ENCODE measurements around the gene SYT17. TPM values are rescaled to one million over a fixed set of nuclear protein-coding genes. Genes with fewer than 3 reads are reported as not detected.

SYT17 gene
- total RNA-seq, 1 experiment from 2014 or later, result 4.2 TPM

DNA sequence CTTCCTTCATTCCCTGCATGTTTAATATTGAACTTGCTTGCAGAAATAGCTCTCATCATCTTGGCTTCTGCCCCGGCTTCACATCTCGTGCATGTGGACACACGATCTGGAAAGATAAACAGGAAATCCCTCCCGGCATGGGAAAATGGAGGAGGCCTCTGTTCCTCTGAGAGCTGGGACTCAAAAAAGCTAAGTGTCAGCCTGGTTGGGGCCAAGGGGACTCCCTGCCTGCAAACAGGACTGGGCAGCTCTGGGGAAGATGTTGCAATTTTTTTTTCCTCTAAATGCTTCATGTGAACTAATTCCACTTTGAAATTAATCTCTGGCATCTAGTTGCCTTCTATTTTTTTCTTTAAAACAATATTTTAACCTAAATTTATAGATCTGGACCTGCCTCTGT is 29.4 kb upstream of the SYT17 start:
- no peak overlapping the region for H3K4me3 Mint-ChIP-seq (ENCODE audit: unreplicated experiment)

GRCh38 chr16:19139436-19140091 is 28.5 kb upstream of the SYT17 start:
- no peaks in the 10 kb centered on the region for H3K36me3 ChIP-seq (ENCODE audit: control insufficient read depth, insufficient read depth, low read length)
- H3K27me3 ChIP-seq (replicated peaks; ENCODE audit: control insufficient read depth, insufficient read depth, low read length), result no peaks in the 10 kb centered on the region
- ChIA-PET CTCF (no interaction called here), POLR2A (no interaction called here)
- no peak overlapping the region for H3K4me3 Mint-ChIP-seq (ENCODE audit: unreplicated experiment)
- H3K27ac Mint-ChIP-seq (ENCODE audit: unreplicated experiment), result no peak overlapping the region
- TF ChIP-seq, protein P1, sequence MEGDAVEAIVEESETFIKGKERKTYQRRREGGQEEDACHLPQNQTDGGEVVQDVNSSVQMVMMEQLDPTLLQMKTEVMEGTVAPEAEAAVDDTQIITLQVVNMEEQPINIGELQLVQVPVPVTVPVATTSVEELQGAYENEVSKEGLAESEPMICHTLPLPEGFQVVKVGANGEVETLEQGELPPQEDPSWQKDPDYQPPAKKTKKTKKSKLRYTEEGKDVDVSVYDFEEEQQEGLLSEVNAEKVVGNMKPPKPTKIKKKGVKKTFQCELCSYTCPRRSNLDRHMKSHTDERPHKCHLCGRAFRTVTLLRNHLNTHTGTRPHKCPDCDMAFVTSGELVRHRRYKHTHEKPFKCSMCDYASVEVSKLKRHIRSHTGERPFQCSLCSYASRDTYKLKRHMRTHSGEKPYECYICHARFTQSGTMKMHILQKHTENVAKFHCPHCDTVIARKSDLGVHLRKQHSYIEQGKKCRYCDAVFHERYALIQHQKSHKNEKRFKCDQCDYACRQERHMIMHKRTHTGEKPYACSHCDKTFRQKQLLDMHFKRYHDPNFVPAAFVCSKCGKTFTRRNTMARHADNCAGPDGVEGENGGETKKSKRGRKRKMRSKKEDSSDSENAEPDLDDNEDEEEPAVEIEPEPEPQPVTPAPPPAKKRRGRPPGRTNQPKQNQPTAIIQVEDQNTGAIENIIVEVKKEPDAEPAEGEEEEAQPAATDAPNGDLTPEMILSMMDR (IDR thresholded peaks at IDR 0.05; ENCODE audit: insufficient read depth in 1 of 2, low read depth in 1 of 2, low read length in 1 of 2, severe bottlenecking in 1 of 2, unreplicated experiment in 1 of 2), result no peak
- H3K9me3 Mint-ChIP-seq (ENCODE audit: unreplicated experiment), result no peaks in the 10 kb centered on the region
- BruUV-seq (replicated peaks), result no TSS peak
- intact Hi-C loops (cut with micrococcal nuclease; ENCODE audit: unreplicated experiment), result loop anchor here (2.0 kb wide), 1 partner anchor 25 kb away; no protein-coding TSS in a partner anchor
- H3K27me3 Mint-ChIP-seq (ENCODE audit: insufficient read depth, unreplicated experiment), result no peaks in the 10 kb centered on the region
- DNase-seq, result no peak
- H3K4me1 ChIP-seq, result peaks cover 16% of the 10 kb centered on the region
- no peaks in the 10 kb centered on the region for H3K36me3 Mint-ChIP-seq (ENCODE audit: insufficient read depth, unreplicated experiment)
- peaks cover 11% of the 10 kb centered on the region for H3K4me1 Mint-ChIP-seq (ENCODE audit: low read depth, unreplicated experiment)
- H3K9me3 ChIP-seq, result no peaks in the 10 kb centered on the region
- no peak overlapping the region for H3K4me3 ChIP-seq (ENCODE audit: low read depth, low read length)

More for the DNA sequence above, 29.4 kb upstream of the SYT17 start:
- peak in 1 of 2 experiments; percentile 6 for DNase-seq
- Histone ChIP-seq H3K27me3 (replicated peaks; ENCODE audit: control insufficient read depth, insufficient read depth, low read length) (no peaks in the 10 kb centered on the region), H3K36me3 (ENCODE audit: control insufficient read depth, insufficient read depth, low read length) (no peaks in the 10 kb centered on the region), H3K9me3 (no peaks in the 10 kb centered on the region), H3K4me3 (ENCODE audit: low read depth, low read length) (no peak overlapping the region), H3K4me1 (peaks cover 16% of the 10 kb centered on the region)
- no peaks in the 10 kb centered on the region for H3K9me3 Mint-ChIP-seq (ENCODE audit: unreplicated experiment)
- H3K4me1 Mint-ChIP-seq (ENCODE audit: low read depth, unreplicated experiment), result peaks cover 11% of the 10 kb centered on the region
- POLR2A ChIA-PET, result no interaction called here
- no peak overlapping the region for H3K27ac Mint-ChIP-seq (ENCODE audit: unreplicated experiment)
- CTCF ChIA-PET, result no interaction called here
- intact Hi-C loops (cut with micrococcal nuclease; ENCODE audit: unreplicated experiment), result loop anchor here (2.0 kb wide), 1 partner anchor 26 kb away; no protein-coding TSS in a partner anchor
- no TSS peak for BruUV-seq (replicated peaks)
- TF ChIP-seq, protein P1 (IDR thresholded peaks at IDR 0.05; ENCODE audit: insufficient read depth in 1 of 2, low read depth in 1 of 2, low read length in 1 of 2, severe bottlenecking in 1 of 2, unreplicated experiment in 1 of 2), result no peak
- no peaks in the 10 kb centered on the region for H3K27me3 Mint-ChIP-seq (ENCODE audit: insufficient read depth, unreplicated experiment)
- H3K36me3 Mint-ChIP-seq (ENCODE audit: insufficient read depth, unreplicated experiment), result no peaks in the 10 kb centered on the region

- no peaks in the 10 kb centered on the region for H3K36me3 ChIP-seq (ENCODE audit: control insufficient read depth, insufficient read depth, low read length)
- CTCF ChIA-PET, result no interaction called here
- TF ChIP-seq, protein P1 (IDR thresholded peaks at IDR 0.05; ENCODE audit: insufficient read depth in 1 of 2, low read depth in 1 of 2, low read length in 1 of 2, severe bottlenecking in 1 of 2, unreplicated experiment in 1 of 2), result no peak
- Mint-ChIP-seq H3K4me3 (ENCODE audit: unreplicated experiment) (no peak overlapping the region), H3K4me1 (ENCODE audit: low read depth, unreplicated experiment) (peaks cover 11% of the 10 kb centered on the region), H3K27me3 (ENCODE audit: insufficient read depth, unreplicated experiment) (peaks cover 3% of the 10 kb centered on the region), H3K9me3 (ENCODE audit: unreplicated experiment) (no peaks in the 10 kb centered on the region), H3K36me3 (ENCODE audit: insufficient read depth, unreplicated experiment) (no peaks in the 10 kb centered on the region), H3K27ac (ENCODE audit: unreplicated experiment) (no peak overlapping the region)
- H3K9me3 ChIP-seq, result no peaks in the 10 kb centered on the region
- no peaks in the 10 kb centered on the region for H3K27me3 ChIP-seq (replicated peaks; ENCODE audit: control insufficient read depth, insufficient read depth, low read length)
- peaks cover 14% of the 10 kb centered on the region for H3K4me1 ChIP-seq
- POLR2A ChIA-PET, result no interaction called here
- BruUV-seq (replicated peaks), result no TSS peak
- no peak overlapping the region for H3K4me3 ChIP-seq (ENCODE audit: low read depth, low read length)
- intact Hi-C loops (cut with micrococcal nuclease; ENCODE audit: unreplicated experiment), result no loop called here
- DNase-seq, result no peak
Observed at GRCh38 chr16:19140396-19140795, 27.6 kb upstream of the SYT17 start.
